HepG2 (cell line): ENCODE data around the gene PCBP4. TPM values are rescaled to one million over a fixed set of nuclear protein-coding genes. Genes with fewer than 3 reads are reported as not detected.

Experiments
- ATAC-seq: fragments of 200-7000 bp; cut with Tn5 transposase; 3 replicates; pipeline ENCODE4 v1.9.1; 2020; ENCODE audit warnings: mild to moderate bottlenecking, moderate library complexity
- BruUV-seq: library from RNA; stranded (reverse); fragments of 400-500 nt; replicated peaks from 2 replicates; lab custom pipeline; 2021; lab: Mats Ljungman, UMichigan
- CTCF ChIA-PET: fragments of 300-600 bp; formaldehyde crosslinking; extraction: SDS; loops from one replicate; lab custom pipeline; 2021; ENCODE audit warnings: low total read pairs, inconsistent platforms, low intra/inter-chr PET ratio; lab: Yijun Ruan, JAX
- POLR2A ChIA-PET: fragments of 350-600 bp; sonication (Branson Sonifier 250); formaldehyde crosslinking; loops from one replicate; lab custom pipeline; 2020; ENCODE audit warnings: antibody characterized with exemption, inconsistent platforms; lab: Yijun Ruan, JAX
- DNase-seq: peaks from one replicate; pipeline ENCODE4 v3.0.0-alpha.2; 2015; ENCODE audit warnings: low spot score
- FAIRE-seq: peaks from 3 replicates; lab custom pipeline; 2011; peaks lifted over from hg19 to GRCh38; lab: Jason Lieb, UNC
- H2AFZ ChIP-seq: one replicate; pipeline ENCODE4 v1.6.1; 2011; ENCODE audit warnings: low read length, inconsistent platforms
- H3K27ac ChIP-seq: fragments of 300-600 bp; 3 replicates; pipeline ENCODE4 v1.8.0; 2011; ENCODE audit warnings: mixed run types, mild to moderate bottlenecking, mixed read lengths, low read length, inconsistent platforms; ENCODE audit not compliant: insufficient read depth; ENCODE audit errors: extremely low read length
- H3K27me3 ChIP-seq, 2 experiments: fragments of 200-600 bp in 1 of 2; 2 replicates in 1 of 2; 3 replicates in 1 of 2; pipeline versions ENCODE4 v1.6.0 to v1.8.0; 2011; ENCODE audit warnings: low read length in 2 of 2, mild to moderate bottlenecking in 2 of 2, moderate library complexity in 2 of 2, inconsistent platforms in 1 of 2; ENCODE audit not compliant: insufficient read depth in 2 of 2, control insufficient read depth in 1 of 2
- H3K36me3 ChIP-seq, 2 experiments: fragments of 200-600 bp in 1 of 2; replicated peaks in 1 of 2; 2 replicates in 1 of 2; 3 replicates in 1 of 2; pipeline versions ENCODE4 v1.5.1 to v1.8.0; 2011; ENCODE audit warnings: low read length in 2 of 2, inconsistent platforms in 1 of 2; ENCODE audit not compliant: insufficient read depth in 2 of 2, control insufficient read depth in 1 of 2
- H3K4me1 ChIP-seq: 2 replicates; pipeline ENCODE4 v1.5.1; 2012; ENCODE audit warnings: low read length, inconsistent platforms; ENCODE audit not compliant: insufficient read depth
- H3K4me2 ChIP-seq: 2 replicates; pipeline ENCODE4 v1.6.0; 2011; ENCODE audit warnings: low read depth, low read length, inconsistent platforms
- H3K4me3 ChIP-seq, 3 experiments: fragments of 200-600 bp in 1 of 3; sonication (generic), shearing (Covaris generic) in 1 of 3; replicated peaks in 1 of 3; 2 replicates each; pipeline ENCODE4 v1.5.1; 2011 to 2016; ENCODE audit warnings: low read length in 3 of 3, inconsistent platforms in 2 of 3, low read depth in 2 of 3, mild to moderate bottlenecking in 2 of 3, control low read depth in 1 of 3, mixed read lengths in 1 of 3; ENCODE audit not compliant: insufficient read depth in 1 of 3
- H3K79me2 ChIP-seq: one replicate; pipeline ENCODE4 v1.6.1; 2011; ENCODE audit warnings: low read length, inconsistent platforms; ENCODE audit not compliant: insufficient read depth
- H3K9ac ChIP-seq: 2 replicates; pipeline ENCODE4 v1.6.0; 2011; ENCODE audit warnings: mild to moderate bottlenecking, low read depth, low read length, inconsistent platforms; ENCODE audit not compliant: insufficient read depth
- H3K9me3 ChIP-seq: 2 replicates; pipeline ENCODE4 v1.5.1; 2012; ENCODE audit warnings: mild to moderate bottlenecking, low read length
- H4K20me1 ChIP-seq: 2 replicates; pipeline ENCODE4 v1.6.0; 2011; ENCODE audit warnings: inconsistent platforms, mild to moderate bottlenecking, low read length, moderate library complexity; ENCODE audit not compliant: insufficient read depth
- AGO2 ChIP-seq: fragments of 200-400 bp; formaldehyde crosslinking; optimal IDR thresholded peaks from 2 replicates; pipeline ENCODE3; 2017; ENCODE audit warnings: mild to moderate bottlenecking, low read depth, low read length, moderate library complexity
- NFKB2 ChIP-seq: sonication (generic); formaldehyde crosslinking; IDR thresholded peaks from 2 replicates; pipeline ENCODE4 v1.4.0; 2020; ENCODE audit warnings: missing genetic modification reagents, borderline replicate concordance
- NR3C1 ChIP-seq: sonication (generic); formaldehyde crosslinking; IDR thresholded peaks from 2 replicates; pipeline ENCODE4 v1.4.0; 2020; ENCODE audit warnings: missing genetic modification reagents
- SOX13 ChIP-seq, 3 experiments: fragments of 450-650 bp in 1 of 3; sonication (generic) in 1 of 3; formaldehyde crosslinking in 1 of 3; IDR thresholded peaks in 2 of 3; conservative IDR thresholded peaks in 1 of 3; 2 replicates each; pipeline versions ENCODE4 v1.5.0 to v1.6.1; 2016 to 2020; ENCODE audit warnings: antibody characterized with exemption in 1 of 3, mild to moderate bottlenecking in 1 of 3, missing compliant biosample characterization in 1 of 3, missing genetic modification reagents in 1 of 3, moderate library complexity in 1 of 3
- ZNF263 ChIP-seq: sonication (generic); formaldehyde crosslinking; IDR thresholded peaks from 2 replicates; pipeline ENCODE4 v1.4.0; 2020; ENCODE audit warnings: missing genetic modification reagents
- ZNF33B ChIP-seq: sonication (generic); formaldehyde crosslinking; IDR thresholded peaks from 2 replicates; pipeline ENCODE4 v1.5.1; 2020; ENCODE audit warnings: mild to moderate bottlenecking, missing genetic modification reagents
- ZNF607 ChIP-seq: sonication (generic); formaldehyde crosslinking; IDR thresholded peaks from 2 replicates; pipeline ENCODE4 v1.5.1; 2020; ENCODE audit warnings: missing genetic modification reagents, mild to moderate bottlenecking, borderline replicate concordance
- ZNF781 ChIP-seq: sonication (generic); formaldehyde crosslinking; IDR thresholded peaks from 2 replicates; pipeline ENCODE4 v1.5.1; 2020; ENCODE audit warnings: borderline replicate concordance, mild to moderate bottlenecking, missing genetic modification reagents; ENCODE audit errors: not compliant biosample characterization
- ZNF850 ChIP-seq: sonication (generic); formaldehyde crosslinking; conservative IDR thresholded peaks from 2 replicates; pipeline ENCODE4 v1.9.0; 2021; ENCODE audit warnings: mild to moderate bottlenecking, missing genetic modification reagents
- ZSCAN22 ChIP-seq: sonication (generic); formaldehyde crosslinking; IDR thresholded peaks from 2 replicates; pipeline ENCODE4 v1.4.0; 2020; ENCODE audit warnings: mild to moderate bottlenecking, missing genetic modification reagents
- WGBS: methylation state at CpG from one replicate; pipeline ENCODE4 v1.1.6; 2017; ENCODE audit warnings: low lambda C conversion rate; 5-methylcytosine and 5-hydroxymethylcytosine counted together
- in situ Hi-C: cut with HindIII; loops from 2 replicates; pipeline ENCODE4 v1.10.0; 2017; ENCODE audit warnings: low pct_unique_long_range_greater_than_20kb; ENCODE audit not compliant: extremely low pct_ligation_motif_present
- intact Hi-C: fragments of 100-400 bp; cut with micrococcal nuclease; formaldehyde crosslinking; loops from one replicate; pipeline ENCODE4 v1.10.0; 2022; ENCODE audit not compliant: unreplicated experiment
- polyA plus RNA-seq, 8 experiments: library from polyadenylated mRNA; depleted of rRNA in 3 of 8; stranded (reverse) in 7 of 8; unstranded in 1 of 8; fragments of >200 nt; fragmentation: Illumina TruSeq in 4 of 8; extraction: Trizol in 4 of 8; gene quantifications; 2 replicates each; pipeline versions ENCODE4 v1.2.1 to v1.2.3, GENCODE V29; 2011 to 2016; ENCODE audit warnings: low read depth in 4 of 8, missing spikeins in 1 of 8, mixed read lengths in 1 of 8; ENCODE audit not compliant: insufficient read depth in 1 of 8
- total RNA-seq, 5 experiments: library from RNA; depleted of rRNA; stranded (reverse); fragments of >200 nt; fragmentation: Illumina TruSeq; extraction: Trizol; gene quantifications; 2 replicates each; pipeline ENCODE4 v1.2.3, GENCODE V29; 2016; ENCODE audit warnings: low read depth in 1 of 5
- TF ChIP-seq, protein P1 (sequence below): sonication (generic); formaldehyde crosslinking; IDR thresholded peaks from 2 replicates; pipeline ENCODE4 v1.5.1; 2020; ENCODE audit warnings: mild to moderate bottlenecking, missing genetic modification reagents, moderate library complexity

The PCBP4 gene
- total and polyA plus RNA-seq, 2 of the 13 experiments (the other 11 are each of a cell fraction or from before 2014, with no cell fraction given): 36.8 to 51.3 TPM

DNA sequence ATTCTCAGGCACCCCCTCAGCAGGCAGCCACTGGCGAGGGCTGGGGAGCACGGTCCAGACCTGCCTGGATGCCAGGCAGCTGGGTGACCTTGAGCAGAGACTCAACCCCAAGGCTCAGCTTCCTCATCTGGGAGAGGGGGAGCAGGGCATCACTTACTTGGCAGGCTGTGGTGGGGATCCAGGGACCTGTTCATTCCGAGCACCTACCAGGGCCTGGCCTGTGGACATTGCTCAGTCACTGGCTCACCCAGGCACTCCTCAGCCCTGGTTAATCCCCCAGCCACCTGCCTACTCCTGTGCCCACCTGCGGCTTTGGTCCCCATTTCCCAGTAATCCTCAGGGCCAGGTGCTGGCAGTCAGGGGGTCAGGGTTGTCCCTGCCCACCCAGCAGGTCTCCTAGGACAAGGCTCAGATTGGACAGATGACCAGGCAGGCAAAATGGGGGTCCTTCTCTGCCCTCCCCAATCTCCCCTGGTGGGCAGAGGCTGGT lies 37.7 kb upstream of the PCBP4 start:
- in situ Hi-C loops: loop anchor here (5.0 kb wide), 2 partner anchors 37 to 137 kb away; no protein-coding TSS in a partner anchor
- no peaks in the 10 kb centered on the region for H4K20me1 ChIP-seq
- POLR2A ChIA-PET: interaction anchor here (0.8 to 2.2 kb wide), 6 partner anchors 9 to 150 kb away, joined by 3 to 9 read pairs (median 4); partner anchors contain the start of genes DUSP7, POC1A, RPL29 and RRP9

More for the DNA sequence above, 37.7 kb upstream of the PCBP4 start:
- intact Hi-C loops: loop anchor here (2.0 kb wide), 2 partner anchors 32 to 48 kb away; no protein-coding TSS in a partner anchor
- peak overlapping the region; percentile 62; the same call in 1 of the 2 replicates for H3K4me2 ChIP-seq
- no peak for ATAC-seq
- H3K27me3 ChIP-seq: peaks cover 0 to 45% of the 10 kb centered on the region in 2 experiments; a peak in 3 of 5 replicates
- TF ChIP-seq SOX13 (IDR thresholded peaks at IDR 0.05) (no peak), SOX13 (CRISPR knock-in tag; conservative IDR thresholded peaks at IDR 0.05 in 1 of 2, IDR thresholded peaks at IDR 0.05 in 1 of 2) (no peak), ZNF263 (CRISPR knock-in tag) (0 out of 2 replicates have a peak, but pooled peaks have one; percentile 32), ZSCAN22 (no peak), NR3C1 (CRISPR knock-in tag) (no peak), ZNF33B (no peak), ZNF850 (no peak), ZNF781 (no peak), ZNF607 (CRISPR knock-in tag) (no peak), NFKB2 (CRISPR knock-in tag) (no peak), AGO2 (no peak)
- TF ChIP-seq, protein P1, sequence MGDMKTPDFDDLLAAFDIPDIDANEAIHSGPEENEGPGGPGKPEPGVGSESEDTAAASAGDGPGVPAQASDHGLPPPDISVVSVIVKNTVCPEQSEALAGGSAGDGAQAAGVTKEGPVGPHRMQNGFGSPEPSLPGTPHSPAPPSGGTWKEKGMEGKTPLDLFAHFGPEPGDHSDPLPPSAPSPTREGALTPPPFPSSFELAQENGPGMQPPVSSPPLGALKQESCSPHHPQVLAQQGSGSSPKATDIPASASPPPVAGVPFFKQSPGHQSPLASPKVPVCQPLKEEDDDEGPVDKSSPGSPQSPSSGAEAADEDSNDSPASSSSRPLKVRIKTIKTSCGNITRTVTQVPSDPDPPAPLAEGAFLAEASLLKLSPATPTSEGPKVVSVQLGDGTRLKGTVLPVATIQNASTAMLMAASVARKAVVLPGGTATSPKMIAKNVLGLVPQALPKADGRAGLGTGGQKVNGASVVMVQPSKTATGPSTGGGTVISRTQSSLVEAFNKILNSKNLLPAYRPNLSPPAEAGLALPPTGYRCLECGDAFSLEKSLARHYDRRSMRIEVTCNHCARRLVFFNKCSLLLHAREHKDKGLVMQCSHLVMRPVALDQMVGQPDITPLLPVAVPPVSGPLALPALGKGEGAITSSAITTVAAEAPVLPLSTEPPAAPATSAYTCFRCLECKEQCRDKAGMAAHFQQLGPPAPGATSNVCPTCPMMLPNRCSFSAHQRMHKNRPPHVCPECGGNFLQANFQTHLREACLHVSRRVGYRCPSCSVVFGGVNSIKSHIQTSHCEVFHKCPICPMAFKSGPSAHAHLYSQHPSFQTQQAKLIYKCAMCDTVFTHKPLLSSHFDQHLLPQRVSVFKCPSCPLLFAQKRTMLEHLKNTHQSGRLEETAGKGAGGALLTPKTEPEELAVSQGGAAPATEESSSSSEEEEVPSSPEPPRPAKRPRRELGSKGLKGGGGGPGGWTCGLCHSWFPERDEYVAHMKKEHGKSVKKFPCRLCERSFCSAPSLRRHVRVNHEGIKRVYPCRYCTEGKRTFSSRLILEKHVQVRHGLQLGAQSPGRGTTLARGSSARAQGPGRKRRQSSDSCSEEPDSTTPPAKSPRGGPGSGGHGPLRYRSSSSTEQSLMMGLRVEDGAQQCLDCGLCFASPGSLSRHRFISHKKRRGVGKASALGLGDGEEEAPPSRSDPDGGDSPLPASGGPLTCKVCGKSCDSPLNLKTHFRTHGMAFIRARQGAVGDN (CRISPR knock-in tag): peak; percentile 5; the same call in 1 of the 2 replicates
- no peak overlapping the region for H3K9ac ChIP-seq
- H3K79me2 ChIP-seq: no peaks in the 10 kb centered on the region
- H3K4me3 ChIP-seq: peak overlapping the region in 1 of 3 experiments; percentile 42; a peak in 1 of 6 replicates
- H2AFZ ChIP-seq: no peak overlapping the region
- no peak overlapping the region for H3K27ac ChIP-seq
- CTCF ChIA-PET: interaction anchor here (1.9 to 9.0 kb wide), 4 partner anchors 48 to 139 kb away, joined by 8 to 110 read pairs (median 38); partner anchors contain the start of gene DUSP7
- H3K4me1 ChIP-seq: peaks cover 36% of the 10 kb centered on the region
- no peaks in the 10 kb centered on the region for H3K36me3 ChIP-seq
- DNase-seq: no peak
- FAIRE-seq: no peak
- no peaks in the 10 kb centered on the region for H3K9me3 ChIP-seq
- BruUV-seq: no TSS peak
- 40% methylated on average over 2 of the region's 4 CpGs for WGBS
